HK-2 (cell line): ENCODE results near the gene TOM1L2.

ENCODE experiments used
- DNase-seq: peaks from one replicate; pipeline ENCODE4 v3.0.0-alpha.2; 2018; ENCODE audit not compliant: unreplicated experiment

TOM1L2 gene

DNA sequence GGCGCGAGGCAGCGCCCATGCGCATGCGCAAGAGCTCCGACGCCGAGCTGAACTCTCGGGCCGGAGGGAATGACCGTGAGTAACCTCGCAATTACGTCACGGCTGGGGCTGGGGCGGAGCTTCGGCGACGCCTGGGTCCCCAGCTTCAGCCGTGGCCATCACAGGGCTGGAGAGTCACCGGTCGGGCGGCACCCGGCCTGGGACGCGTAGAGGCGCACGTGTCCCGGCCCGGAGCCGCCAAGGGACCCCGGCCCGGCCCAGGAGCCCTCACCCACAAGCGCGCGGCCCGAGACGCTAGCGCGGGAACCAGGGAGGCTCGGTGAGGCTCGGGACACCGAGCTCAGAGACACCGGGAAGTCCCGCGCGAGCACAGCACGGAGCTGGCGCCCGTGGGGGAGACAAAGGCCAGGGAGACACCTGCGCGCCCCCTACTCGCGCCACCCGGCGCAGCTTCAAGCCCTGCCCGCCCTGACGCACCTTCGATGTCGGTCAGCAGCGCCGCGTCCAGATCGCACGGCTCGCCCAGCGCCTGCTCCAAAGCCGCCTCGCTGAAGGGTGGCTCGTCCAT is 135.9 kb downstream of the TOM1L2 start:
- DNase-seq = peak; percentile 96

GRCh38 chr17:17835415-17836249 is 136.6 kb downstream of the TOM1L2 start:
- no peak for DNase-seq

- peak; percentile 55 for DNase-seq
Observed at GRCh38 chr17:17834974-17835373, 137.2 kb downstream of the TOM1L2 start.

DNA sequence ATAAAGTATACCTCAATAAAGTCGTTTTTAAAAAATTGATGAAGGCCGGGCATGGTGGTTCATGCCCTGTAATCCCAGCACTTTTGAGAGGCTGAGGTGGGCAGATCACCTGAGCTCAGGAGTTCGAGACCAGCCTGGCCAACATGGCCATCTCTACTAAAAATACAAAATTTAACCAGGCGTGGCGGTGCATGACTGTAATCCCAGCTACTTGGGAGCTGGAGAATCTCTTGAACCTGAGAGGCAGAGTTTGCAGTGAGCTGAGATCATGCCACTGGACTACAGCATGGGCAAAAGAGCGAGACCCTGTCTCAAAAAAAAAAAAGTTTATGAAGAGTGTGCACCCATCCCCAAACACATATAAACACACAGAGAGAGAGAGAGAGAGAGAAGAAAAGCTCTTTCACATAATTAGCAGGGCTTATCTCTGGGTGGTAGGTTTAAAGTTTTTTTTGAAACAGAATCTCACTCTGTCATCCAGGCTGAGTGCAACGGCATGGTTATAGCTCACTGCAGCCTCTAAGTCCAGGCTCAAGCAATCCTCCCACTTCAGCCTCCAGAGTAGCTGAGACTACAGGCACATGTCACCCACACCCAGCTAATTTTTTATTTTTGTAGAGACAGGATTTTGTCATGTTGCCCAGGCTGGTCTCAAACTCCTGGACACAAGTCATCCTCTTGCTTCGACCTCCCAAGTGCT is 138.4 kb downstream of the TOM1L2 start:
- no peak for DNase-seq

DNA sequence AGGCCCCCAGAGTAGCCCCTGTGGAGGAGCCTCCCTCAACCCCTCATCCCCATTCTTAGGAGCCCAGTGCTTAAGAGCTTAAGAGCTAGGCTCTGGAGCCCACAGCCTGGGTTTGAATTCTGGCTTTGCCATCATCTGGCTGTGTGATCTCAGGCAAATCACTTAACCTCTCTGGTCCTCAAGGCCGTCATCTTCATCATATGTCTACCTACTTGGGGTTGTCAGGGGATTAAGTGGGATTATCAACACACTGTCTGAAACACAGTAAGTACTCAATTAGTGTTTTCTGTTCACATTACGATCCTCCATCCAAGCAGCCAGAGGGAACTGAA is 140.2 kb downstream of the TOM1L2 start:
- DNase-seq = no peak

DNA sequence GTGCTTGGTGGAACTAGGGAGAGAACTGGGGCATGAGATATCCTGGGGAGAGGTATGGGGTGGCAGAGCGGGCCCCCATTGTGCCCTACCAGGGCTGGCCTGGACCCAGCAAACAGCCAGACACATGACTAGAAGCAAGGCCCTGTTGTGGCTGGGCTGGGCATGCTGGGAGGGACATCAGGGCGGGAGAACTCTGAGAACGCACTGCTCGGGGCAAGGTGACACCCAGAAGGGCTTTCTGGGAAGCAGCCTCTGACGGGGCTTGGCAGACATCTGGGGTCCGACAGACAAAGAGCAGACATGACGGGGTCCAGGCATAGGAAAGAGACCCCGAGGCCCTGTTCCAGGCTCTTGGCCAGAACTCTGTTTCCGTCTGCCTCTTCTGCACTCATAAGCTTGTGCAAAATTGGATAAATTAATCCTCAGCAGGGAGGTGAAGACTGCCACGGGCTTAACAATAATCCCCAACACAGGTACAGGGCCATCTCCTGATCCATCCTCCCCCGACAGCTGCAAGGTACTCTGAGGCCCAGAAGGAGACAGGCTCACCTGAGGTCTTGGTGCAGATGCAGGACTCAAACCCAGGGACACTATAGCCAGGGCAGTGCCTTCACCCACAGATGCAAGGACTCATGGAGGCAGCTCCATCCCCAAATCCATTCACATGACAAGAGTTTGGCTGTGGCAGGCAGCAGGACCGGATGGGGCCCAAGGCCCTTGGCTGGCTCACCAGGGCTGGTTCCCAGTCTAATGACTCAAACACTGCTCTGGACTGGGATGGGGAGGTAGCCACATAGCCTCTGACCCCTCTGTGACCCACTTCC is 140.8 kb downstream of the TOM1L2 start:
- no peak for DNase-seq

GRCh38 chr17:17830740-17831207 is 141.4 kb downstream of the TOM1L2 start:
- DNase-seq = no peak

DNA sequence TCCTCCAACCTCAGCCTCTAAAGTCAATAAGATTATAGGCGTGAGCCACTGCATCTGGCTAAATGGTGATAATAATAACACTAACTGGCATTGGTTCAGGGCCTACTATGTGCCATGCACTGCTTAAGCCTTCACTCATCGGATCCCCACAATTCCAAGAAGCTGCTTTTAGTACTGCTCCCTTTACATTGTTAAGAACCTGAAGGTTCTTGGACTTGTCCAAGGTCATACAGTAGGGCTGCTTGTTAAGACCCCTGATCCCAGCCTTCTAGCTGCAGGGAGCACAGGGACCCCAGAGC is 142.0 kb downstream of the TOM1L2 start:
- no peak for DNase-seq

GRCh38 chr17:17827826-17828621 is 144.2 kb downstream of the TOM1L2 start:
- no peak for DNase-seq

DNA sequence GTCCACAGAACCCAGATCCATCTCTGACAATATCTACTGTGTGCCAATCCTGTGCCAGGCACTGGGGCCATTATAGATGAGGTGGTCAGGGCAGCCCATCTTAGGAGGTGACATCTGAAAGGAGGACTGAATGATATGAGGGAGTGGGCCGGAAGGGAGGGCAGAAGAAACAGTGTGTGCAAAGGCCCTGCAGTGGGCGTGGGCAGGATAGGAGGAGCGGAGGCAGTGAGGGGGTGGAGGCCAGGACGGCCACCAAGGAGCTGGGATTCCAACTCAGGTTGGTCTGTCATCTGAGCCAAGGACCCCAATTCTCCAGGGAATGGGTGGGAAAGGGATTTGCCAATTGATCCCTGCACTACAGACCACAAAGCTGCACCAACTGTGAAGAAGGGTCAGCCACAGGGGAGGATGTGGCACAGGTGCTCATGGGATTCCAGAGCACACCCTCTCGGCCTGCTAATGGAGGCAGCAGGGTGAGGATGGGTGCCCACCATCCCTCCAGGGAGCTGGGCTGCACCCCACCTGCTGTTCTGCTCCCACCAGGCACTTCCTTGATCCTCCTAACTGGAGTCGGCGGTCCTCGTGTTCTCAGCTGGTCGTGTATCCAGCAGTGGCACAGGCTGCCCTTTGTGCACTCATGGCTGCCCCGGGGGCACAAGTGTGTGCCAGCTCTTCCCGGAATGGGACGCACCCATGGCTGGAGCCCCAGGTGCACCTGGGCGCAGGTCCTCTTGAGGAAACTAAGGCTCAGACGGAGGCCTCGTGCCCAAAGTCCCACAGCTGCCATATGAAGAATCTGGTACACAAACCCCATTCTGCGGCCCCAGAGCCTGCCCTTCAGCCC is 145.0 kb downstream of the TOM1L2 start:
- no peak for DNase-seq

GRCh38 chr17:17826342-17826713 is 145.9 kb downstream of the TOM1L2 start:
- no peak for DNase-seq

DNA sequence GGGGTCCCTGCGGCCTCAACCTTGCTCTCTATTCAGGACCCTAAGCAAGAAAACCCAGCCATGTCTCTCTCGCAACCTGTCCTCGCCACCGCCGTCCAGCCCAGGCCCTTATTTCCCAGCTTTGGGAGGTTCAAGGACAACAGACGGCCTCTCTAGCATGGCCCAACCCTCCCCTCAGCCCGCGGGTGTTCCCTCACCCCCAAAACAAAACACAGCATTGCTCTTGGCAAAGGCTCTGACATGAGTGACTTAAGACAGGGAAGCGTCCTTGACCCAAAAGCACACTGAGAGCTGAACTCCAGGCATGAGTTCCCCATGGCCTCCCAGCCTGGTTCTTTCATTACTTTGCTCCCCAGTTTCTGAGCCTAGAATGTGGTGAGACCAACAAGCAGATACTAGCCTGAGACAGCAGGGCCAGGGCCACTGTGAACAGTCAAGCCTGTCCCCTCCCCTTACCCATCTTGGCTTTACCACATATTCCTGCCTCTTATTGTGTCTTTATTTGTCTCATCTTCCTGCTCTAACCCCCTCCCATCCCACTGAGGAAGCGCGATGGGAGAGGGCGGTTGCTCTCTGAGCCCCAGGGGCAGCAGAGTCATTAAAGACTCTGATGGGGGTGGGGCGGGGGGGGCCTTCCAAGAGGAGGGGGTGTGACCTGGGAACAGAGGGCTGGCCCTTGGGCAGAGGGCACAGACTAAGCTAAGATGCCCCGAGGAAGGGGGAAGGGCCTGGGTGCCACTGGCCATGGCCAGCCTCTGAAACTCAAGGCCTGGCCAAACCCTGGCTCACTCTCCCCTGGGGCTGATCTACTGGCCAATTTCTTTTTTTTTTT is 147.2 kb downstream of the TOM1L2 start:
- no peak for DNase-seq

- no peak for DNase-seq
Observed at GRCh38 chr17:17824119-17824782, 147.9 kb downstream of the TOM1L2 start.

GRCh38 chr17:17823433-17824118 is 148.6 kb downstream of the TOM1L2 start:
- peak; percentile 77 for DNase-seq

DNA sequence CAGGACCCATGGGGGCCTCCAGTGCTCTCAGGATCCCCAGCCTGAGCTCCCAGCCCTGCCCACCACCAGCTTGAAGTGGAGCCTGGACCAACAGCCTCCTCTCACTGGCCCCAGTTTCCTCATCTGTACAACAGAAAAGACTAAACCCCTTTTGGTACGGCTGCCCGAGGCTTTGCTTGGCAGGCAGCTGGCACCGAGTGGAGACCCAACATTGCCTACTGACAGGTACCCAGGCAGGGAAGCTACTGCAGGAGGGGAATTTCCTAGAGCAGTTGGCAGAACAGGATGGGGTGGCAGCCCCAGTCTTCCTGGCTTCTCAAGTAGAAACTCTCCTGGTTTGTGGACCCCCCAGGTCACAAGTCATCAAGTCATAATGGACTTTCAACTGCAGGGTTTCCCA is 149.6 kb downstream of the TOM1L2 start:
- DNase-seq = no peak

GRCh38 chr17:17822189-17822588 is 150.0 kb downstream of the TOM1L2 start:
- DNase-seq = no peak

- no peak for DNase-seq
Observed at GRCh38 chr17:17820463-17821158, 151.6 kb downstream of the TOM1L2 start.

DNA sequence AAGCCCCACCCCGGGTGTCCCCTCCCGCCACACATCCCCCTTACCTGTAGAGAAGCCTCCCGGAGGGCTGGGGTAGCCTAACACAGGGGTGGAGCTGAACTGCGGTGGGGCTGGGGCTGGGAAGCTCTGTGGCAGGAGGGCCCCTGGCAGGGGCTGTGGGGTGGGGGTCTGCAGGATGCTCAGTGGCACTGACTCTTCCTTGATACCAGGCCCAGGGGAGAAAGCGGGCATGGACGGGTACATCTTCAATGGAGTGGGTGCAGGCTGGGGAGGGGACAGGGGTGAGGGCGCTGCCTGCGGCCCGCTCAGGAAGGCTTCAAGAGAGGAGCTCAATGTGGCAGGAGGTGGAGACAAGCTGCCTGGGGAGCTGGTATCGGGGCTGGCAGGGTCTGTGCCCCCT is 152.2 kb downstream of the TOM1L2 start:
- no peak for DNase-seq
